Endothelial cell (in vitro differentiated cells): ENCODE results near the gene DUSP22. TPM values are rescaled to one million over a fixed set of nuclear protein-coding genes. Genes with fewer than 3 reads are reported as not detected.

Experiments used
- DNase-seq: peaks from one replicate; pipeline ENCODE4 v3.0.0; 2021; ENCODE audit warnings: low spot score
- H3K27ac Mint-ChIP-seq: one replicate; pipeline ENCODE4 v1.8.0; 2021; ENCODE audit warnings: mixed read lengths, inconsistent platforms; ENCODE audit not compliant: unreplicated experiment
- H3K27me3 Mint-ChIP-seq: one replicate; pipeline ENCODE4 v1.8.0; 2021; ENCODE audit warnings: mild to moderate bottlenecking, moderate library complexity, mixed read lengths, inconsistent platforms; ENCODE audit not compliant: unreplicated experiment
- H3K36me3 Mint-ChIP-seq: one replicate; pipeline ENCODE4 v1.8.0; 2021; ENCODE audit warnings: mild to moderate bottlenecking, low read depth, mixed read lengths, inconsistent platforms; ENCODE audit not compliant: unreplicated experiment
- H3K4me1 Mint-ChIP-seq: one replicate; pipeline ENCODE4 v1.8.0; 2021; ENCODE audit warnings: mild to moderate bottlenecking, mixed read lengths, inconsistent platforms; ENCODE audit not compliant: unreplicated experiment
- H3K4me3 Mint-ChIP-seq: one replicate; pipeline ENCODE4 v1.8.0; 2021; ENCODE audit warnings: mild to moderate bottlenecking, mixed read lengths, inconsistent platforms; ENCODE audit not compliant: unreplicated experiment
- H3K9me3 Mint-ChIP-seq: one replicate; pipeline ENCODE4 v1.8.0; 2021; ENCODE audit warnings: mixed read lengths, inconsistent platforms; ENCODE audit not compliant: unreplicated experiment
- CTCF ChIP-seq: fragments of 200-600 bp; sonication (generic); IDR thresholded peaks from one replicate; pipeline ENCODE4 v1.5.0; 2021; ENCODE audit warnings: antibody characterized with exemption; ENCODE audit not compliant: unreplicated experiment
- total RNA-seq: library from RNA; stranded (reverse); fragmentation: NEBNext Ultra II Directional; extraction: Animal tissue kit (Norgen Biotek cat#: 25700); gene quantifications from one replicate; pipeline ENCODE4 v1.2.1, GENCODE V29; 2021; ENCODE audit not compliant: unreplicated experiment

DUSP22 gene
- total RNA-seq, 1 donor from 2014 or later: 57.3 TPM

GRCh38 chr6:264626-265025 is 27.7 kb upstream of the DUSP22 start:
- Mint-ChIP-seq H3K9me3 (no peaks in the 10 kb centered on the region), H3K27me3 (no peaks in the 10 kb centered on the region), H3K27ac (no peak overlapping the region), H3K4me1 (no peaks in the 10 kb centered on the region), H3K36me3 (no peaks in the 10 kb centered on the region), H3K4me3 (no peak overlapping the region)
- no peak for TF ChIP-seq CTCF
- DNase-seq: no peak

GRCh38 chr6:268394-268935 is 23.8 kb upstream of the DUSP22 start:
- no peak for DNase-seq
- H3K9me3 Mint-ChIP-seq: no peaks in the 10 kb centered on the region
- TF ChIP-seq CTCF: no peak
- no peak overlapping the region for H3K4me3 Mint-ChIP-seq
- H3K4me1 Mint-ChIP-seq: no peaks in the 10 kb centered on the region
- H3K27me3 Mint-ChIP-seq: no peaks in the 10 kb centered on the region
- no peak overlapping the region for H3K27ac Mint-ChIP-seq
- H3K36me3 Mint-ChIP-seq: no peaks in the 10 kb centered on the region

- TF ChIP-seq CTCF: no peak
- Mint-ChIP-seq H3K36me3 (no peaks in the 10 kb centered on the region), H3K27ac (no peak overlapping the region), H3K4me1 (no peaks in the 10 kb centered on the region), H3K27me3 (no peaks in the 10 kb centered on the region), H3K9me3 (no peaks in the 10 kb centered on the region), H3K4me3 (no peak overlapping the region)
- DNase-seq: no peak
These were observed 18.7 kb upstream of the DUSP22 start for GRCh38 chr6:273551-274058.

DNA sequence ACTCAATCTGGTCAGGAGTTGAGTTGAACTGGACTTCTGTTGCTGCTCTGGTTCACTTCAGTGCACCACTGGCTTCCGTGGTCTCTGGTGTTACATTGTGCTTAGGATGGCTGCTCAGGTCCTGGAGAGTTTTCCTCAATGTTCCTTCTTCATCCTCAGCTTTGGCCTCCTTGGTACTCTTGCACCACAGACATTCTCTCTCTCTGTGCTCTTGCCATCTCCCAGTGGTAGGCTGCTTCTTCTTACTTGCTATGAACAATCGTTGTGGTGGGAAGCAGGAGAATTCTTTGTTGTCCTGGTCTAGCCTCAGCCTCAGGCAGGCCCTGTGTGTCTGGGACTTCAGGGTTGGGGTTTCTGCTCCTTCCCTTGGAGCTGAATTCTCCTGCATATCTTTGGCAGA is 14.5 kb upstream of the DUSP22 start:
- DNase-seq: no peak
- Mint-ChIP-seq H3K9me3 (peaks cover 5% of the 10 kb centered on the region), H3K4me1 (no peaks in the 10 kb centered on the region), H3K27me3 (peaks cover 2% of the 10 kb centered on the region), H3K36me3 (no peaks in the 10 kb centered on the region), H3K27ac (no peak overlapping the region), H3K4me3 (no peak overlapping the region)
- TF ChIP-seq CTCF: no peak

GRCh38 chr6:278494-278893 is 13.8 kb upstream of the DUSP22 start:
- peaks cover 2% of the 10 kb centered on the region for H3K27me3 Mint-ChIP-seq
- H3K9me3 Mint-ChIP-seq: peaks cover 5% of the 10 kb centered on the region
- no peak for DNase-seq
- H3K4me1 Mint-ChIP-seq: no peaks in the 10 kb centered on the region
- TF ChIP-seq CTCF: no peak
- no peak overlapping the region for H3K4me3 Mint-ChIP-seq
- H3K27ac Mint-ChIP-seq: no peak overlapping the region
- no peaks in the 10 kb centered on the region for H3K36me3 Mint-ChIP-seq
